ENCODE data around the gene SLC4A5. TPM values are rescaled to one million over a fixed set of nuclear protein-coding genes. Genes with fewer than 3 reads are reported as not detected.

SLC4A5 gene
- total RNA-seq, 1 donor = 0.36 TPM

GRCh38 chr2:74269667-74270066 is 73.5 kb downstream of the SLC4A5 start:
- no peaks in the 10 kb centered on the region for H3K4me1 ChIP-seq (ENCODE audit: insufficient read depth, low read length)
- no peak for DNase-seq (ENCODE audit: insufficient read length, low spot score, missing footprints)

GRCh38 chr2:74267068-74267467 is 76.1 kb downstream of the SLC4A5 start:
- Histone ChIP-seq H3K27ac (ENCODE audit: low read depth, low read length) (no peak overlapping the region), H3K27me3 (ENCODE audit: insufficient read depth, low read length) (no peaks in the 10 kb centered on the region), H3K4me2 (ENCODE audit: insufficient read depth, low read length) (no peak overlapping the region), H3K79me2 (ENCODE audit: insufficient read depth, low read length) (no peaks in the 10 kb centered on the region), H4K20me1 (ENCODE audit: insufficient read depth, low read length) (no peaks in the 10 kb centered on the region), H3K9me3 (ENCODE audit: low read depth, low read length) (no peaks in the 10 kb centered on the region), H3K4me1 (ENCODE audit: insufficient read depth, low read length) (no peaks in the 10 kb centered on the region), H3K36me3 (ENCODE audit: insufficient read depth, low read length) (no peaks in the 10 kb centered on the region), H2AFZ (ENCODE audit: low read length) (no peak overlapping the region), H3K4me3 (ENCODE audit: insufficient read depth, low read length) (no peak overlapping the region)
- TF ChIP-seq CTCF (IDR thresholded peaks at IDR 0.05; ENCODE audit: extremely low read depth, low read depth, low read length) = no peak
- no peak for DNase-seq (ENCODE audit: insufficient read length, low spot score, missing footprints)

More at GRCh38 chr2:74269667-74270066, 73.5 kb downstream of the SLC4A5 start:
- Histone ChIP-seq H3K36me3 (ENCODE audit: insufficient read depth, low read length) (no peaks in the 10 kb centered on the region), H3K9me3 (ENCODE audit: low read depth, low read length) (no peaks in the 10 kb centered on the region), H3K79me2 (ENCODE audit: insufficient read depth, low read length) (no peaks in the 10 kb centered on the region), H2AFZ (ENCODE audit: low read length) (no peak overlapping the region), H3K4me2 (ENCODE audit: insufficient read depth, low read length) (no peak overlapping the region), H4K20me1 (ENCODE audit: insufficient read depth, low read length) (no peaks in the 10 kb centered on the region), H3K4me3 (ENCODE audit: insufficient read depth, low read length) (no peak overlapping the region), H3K27ac (ENCODE audit: low read depth, low read length) (no peak overlapping the region), H3K27me3 (ENCODE audit: insufficient read depth, low read length) (peaks cover 3% of the 10 kb centered on the region)
- no peak for TF ChIP-seq CTCF (IDR thresholded peaks at IDR 0.05; ENCODE audit: extremely low read depth, low read depth, low read length)

- no peak overlapping the region for H3K4me3 ChIP-seq (ENCODE audit: insufficient read depth, low read length)
These were observed 78.9 kb downstream of the SLC4A5 start for GRCh38 chr2:74264281-74264680.

GRCh38 chr2:74262681-74263080 is 80.5 kb downstream of the SLC4A5 start:
- TF ChIP-seq CTCF (IDR thresholded peaks at IDR 0.05; ENCODE audit: extremely low read depth, low read depth, low read length) = no peak
- Histone ChIP-seq H3K4me3 (ENCODE audit: insufficient read depth, low read length) (no peak overlapping the region), H4K20me1 (ENCODE audit: insufficient read depth, low read length) (no peaks in the 10 kb centered on the region), H3K4me2 (ENCODE audit: insufficient read depth, low read length) (no peak overlapping the region), H3K4me1 (ENCODE audit: insufficient read depth, low read length) (no peaks in the 10 kb centered on the region), H3K9me3 (ENCODE audit: low read depth, low read length) (no peaks in the 10 kb centered on the region), H2AFZ (ENCODE audit: low read length) (no peak overlapping the region), H3K79me2 (ENCODE audit: insufficient read depth, low read length) (no peaks in the 10 kb centered on the region), H3K27ac (ENCODE audit: low read depth, low read length) (no peak overlapping the region), H3K36me3 (ENCODE audit: insufficient read depth, low read length) (no peaks in the 10 kb centered on the region), H3K27me3 (ENCODE audit: insufficient read depth, low read length) (no peaks in the 10 kb centered on the region)
- no peak for DNase-seq (ENCODE audit: insufficient read length, low spot score, missing footprints)

More at GRCh38 chr2:74264281-74264680, 78.9 kb downstream of the SLC4A5 start:
- H3K27me3 ChIP-seq (ENCODE audit: insufficient read depth, low read length) = no peaks in the 10 kb centered on the region
- H3K9me3 ChIP-seq (ENCODE audit: low read depth, low read length) = no peaks in the 10 kb centered on the region
- no peak overlapping the region for H3K4me2 ChIP-seq (ENCODE audit: insufficient read depth, low read length)
- no peaks in the 10 kb centered on the region for H4K20me1 ChIP-seq (ENCODE audit: insufficient read depth, low read length)
- H3K79me2 ChIP-seq (ENCODE audit: insufficient read depth, low read length) = no peaks in the 10 kb centered on the region
- H3K4me1 ChIP-seq (ENCODE audit: insufficient read depth, low read length) = no peaks in the 10 kb centered on the region
- no peak for TF ChIP-seq CTCF (IDR thresholded peaks at IDR 0.05; ENCODE audit: extremely low read depth, low read depth, low read length)
- no peak overlapping the region for H3K27ac ChIP-seq (ENCODE audit: low read depth, low read length)
- no peak overlapping the region for H2AFZ ChIP-seq (ENCODE audit: low read length)
- DNase-seq (ENCODE audit: insufficient read length, low spot score, missing footprints) = no peak
- no peaks in the 10 kb centered on the region for H3K36me3 ChIP-seq (ENCODE audit: insufficient read depth, low read length)

All from osteoblast (primary cell).